ENCODE measurements around the gene TMEM190.

DNA sequence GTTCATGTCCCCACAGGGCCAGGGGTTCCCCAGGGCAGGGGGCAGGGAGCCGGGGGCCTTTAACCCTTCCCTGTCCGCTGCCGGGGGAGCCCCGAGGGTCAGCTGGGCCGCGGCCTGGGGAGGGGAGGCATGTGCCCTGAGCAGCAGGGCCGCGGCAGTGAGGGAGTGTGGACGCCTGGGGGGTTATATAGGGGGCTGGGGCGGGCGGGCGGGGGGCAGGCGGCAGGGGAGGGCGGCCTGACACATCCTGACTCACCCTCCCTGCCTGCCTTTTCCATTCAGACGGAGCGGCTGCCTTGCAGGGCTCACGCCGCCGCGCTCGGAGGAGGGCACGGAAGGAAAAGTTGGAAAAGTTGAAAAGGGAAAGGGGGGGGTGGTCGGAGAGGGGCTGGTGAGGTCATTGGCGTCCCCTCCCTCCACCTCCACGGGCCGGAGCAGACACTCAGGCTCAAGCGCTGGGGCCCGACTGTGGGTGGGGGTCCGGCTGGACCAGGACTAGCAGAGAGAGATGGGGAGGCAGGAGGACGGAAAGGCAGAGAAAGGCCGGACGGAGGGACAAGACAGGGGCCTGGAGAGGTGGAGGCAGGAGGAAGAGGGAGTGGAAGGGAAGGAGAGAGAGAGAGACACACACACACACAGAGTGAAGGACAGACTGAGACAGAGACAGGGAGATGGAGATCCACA, 6.2 kb upstream of the TMEM190 start, which contains the start of gene IL11:
- no peak for TF ChIP-seq CTCF (IDR thresholded peaks at IDR 0.05)
- no peak for TF ChIP-seq POLR2A (IDR thresholded peaks at IDR 0.05)
- TF ChIP-seq POLR2AphosphoS5 (IDR thresholded peaks at IDR 0.05) = no peak
- no peak for TF ChIP-seq EP300 (IDR thresholded peaks at IDR 0.05)

Measured in sigmoid colon (tissue), 4 donors.